Measurements from ENCODE around the gene RAB11FIP3. TPM values are rescaled to one million over a fixed set of nuclear protein-coding genes. Genes with fewer than 3 reads are reported as not detected.

RAB11FIP3 gene
- total RNA-seq, 2 donors from 2014 or later, result 62.7 to 68.9 TPM

- peaks cover 57% of the 10 kb centered on the region for H3K36me3 Mint-ChIP-seq (ENCODE audit: low read depth)
- H3K4me3 ChIP-seq (ENCODE audit: low read length), result no peak overlapping the region
- H3K36me3 ChIP-seq (ENCODE audit: control insufficient read depth, insufficient read depth, low read length), result peaks cover 38% of the 10 kb centered on the region
- peaks cover 15% of the 10 kb centered on the region for H3K4me1 Mint-ChIP-seq
- no peak overlapping the region for H3K27ac Mint-ChIP-seq
- peaks cover 3% of the 10 kb centered on the region for H3K9me3 Mint-ChIP-seq
- no peaks in the 10 kb centered on the region for H3K27me3 ChIP-seq (ENCODE audit: control insufficient read depth, insufficient read depth, low read length, poor library complexity, severe bottlenecking)
- 82 to 90% methylated on average over 7 to 11 of the region's 11 CpGs for WGBS, 2 experiments (ENCODE audit: insufficient coverage in 1 of 2, insufficient read length in 1 of 2)
- no peak overlapping the region for H3K4me3 Mint-ChIP-seq
- H3K9ac ChIP-seq (ENCODE audit: extremely low read depth, low read length, poor library complexity, severe bottlenecking), result no peak overlapping the region
- peaks cover 22% of the 10 kb centered on the region for H3K4me1 ChIP-seq (ENCODE audit: control insufficient read depth, insufficient read depth, low read length)
- H3K27me3 Mint-ChIP-seq (ENCODE audit: insufficient read depth), result no peaks in the 10 kb centered on the region
- peak; percentile 74 for TF ChIP-seq CTCF (conservative IDR thresholded peaks at IDR 0.05)
- no peaks in the 10 kb centered on the region for H3K9me3 ChIP-seq (ENCODE audit: control insufficient read depth, low read length)
- peak; percentile 91 for DNase-seq
- H3K27ac ChIP-seq (ENCODE audit: low read depth, low read length), result peak overlapping the region; percentile 6
These were observed 69.8 kb downstream of the RAB11FIP3 start for GRCh38 chr16:495127-495748.

- H3K9me3 Mint-ChIP-seq, result peaks cover 3% of the 10 kb centered on the region
- Histone ChIP-seq H3K9me3 (ENCODE audit: control insufficient read depth, low read length) (no peaks in the 10 kb centered on the region), H3K27ac (ENCODE audit: low read depth, low read length) (no peak overlapping the region), H3K4me3 (ENCODE audit: low read length) (no peak overlapping the region), H3K4me1 (ENCODE audit: control insufficient read depth, insufficient read depth, low read length) (peaks cover 15% of the 10 kb centered on the region), H3K9ac (ENCODE audit: extremely low read depth, low read length, poor library complexity, severe bottlenecking) (no peak overlapping the region), H3K27me3 (ENCODE audit: control insufficient read depth, insufficient read depth, low read length, poor library complexity, severe bottlenecking) (no peaks in the 10 kb centered on the region), H3K36me3 (ENCODE audit: control insufficient read depth, insufficient read depth, low read length) (peaks cover 30% of the 10 kb centered on the region)
- 92 to 96% methylated on average over 16 to 21 of the region's 21 CpGs for WGBS, 2 experiments (ENCODE audit: insufficient coverage in 1 of 2, insufficient read length in 1 of 2)
- H3K36me3 Mint-ChIP-seq (ENCODE audit: low read depth), result peaks cover 52% of the 10 kb centered on the region
- H3K4me1 Mint-ChIP-seq, result peaks cover 11% of the 10 kb centered on the region
- no peak for TF ChIP-seq CTCF (conservative IDR thresholded peaks at IDR 0.05)
- DNase-seq, result no peak
- no peak overlapping the region for H3K27ac Mint-ChIP-seq
- no peak overlapping the region for H3K4me3 Mint-ChIP-seq
- H3K27me3 Mint-ChIP-seq (ENCODE audit: insufficient read depth), result no peaks in the 10 kb centered on the region
These were observed 70.8 kb downstream of the RAB11FIP3 start for GRCh38 chr16:496097-496886.

- peaks cover 22% of the 10 kb centered on the region for H3K36me3 ChIP-seq (ENCODE audit: control insufficient read depth, insufficient read depth, low read length)
- no peak overlapping the region for H3K9ac ChIP-seq (ENCODE audit: extremely low read depth, low read length, poor library complexity, severe bottlenecking)
- H3K27me3 ChIP-seq (ENCODE audit: control insufficient read depth, insufficient read depth, low read length, poor library complexity, severe bottlenecking), result no peaks in the 10 kb centered on the region
- no peak for TF ChIP-seq CTCF (conservative IDR thresholded peaks at IDR 0.05)
- no peak overlapping the region for H3K4me3 ChIP-seq (ENCODE audit: low read length)
- 85 to 89% methylated on average over 11 of the region's 11 CpGs for WGBS, 2 experiments (ENCODE audit: insufficient coverage in 1 of 2, insufficient read length in 1 of 2)
- H3K27ac ChIP-seq (ENCODE audit: low read depth, low read length), result no peak overlapping the region
- peaks cover 5% of the 10 kb centered on the region for H3K4me1 Mint-ChIP-seq
- peaks cover 52% of the 10 kb centered on the region for H3K36me3 Mint-ChIP-seq (ENCODE audit: low read depth)
- DNase-seq, result no peak
- H3K9me3 Mint-ChIP-seq, result peaks cover 3% of the 10 kb centered on the region
- no peak overlapping the region for H3K27ac Mint-ChIP-seq
- H3K4me1 ChIP-seq (ENCODE audit: control insufficient read depth, insufficient read depth, low read length), result peaks cover 8% of the 10 kb centered on the region
- no peak overlapping the region for H3K4me3 Mint-ChIP-seq
- no peaks in the 10 kb centered on the region for H3K27me3 Mint-ChIP-seq (ENCODE audit: insufficient read depth)
- H3K9me3 ChIP-seq (ENCODE audit: control insufficient read depth, low read length), result no peaks in the 10 kb centered on the region
These were observed 71.8 kb downstream of the RAB11FIP3 start for GRCh38 chr16:497258-497657.
